Head of caudate nucleus (tissue), 42 donors: ENCODE results near the gene KRTAP10-2.
"Not testable (repeated sequence)": the region's sequence is repeated elsewhere in the genome, so short reads cannot be mapped to it uniquely, and the experiment has no call there.

Source experiments
- DNase-seq, 42 donors: peaks; one replicate each; pipeline versions ENCODE4 v3.0.0 to v3.0.0-alpha.2; 2020 to 2021; ENCODE audit warnings: mixed read lengths in 7 of 42
- intact Hi-C: fragments of 100-400 bp; cut with DNase I; formaldehyde crosslinking; loops from one replicate; pipeline ENCODE4 v1.15.0; 2022

Gene KRTAP10-2

DNA sequence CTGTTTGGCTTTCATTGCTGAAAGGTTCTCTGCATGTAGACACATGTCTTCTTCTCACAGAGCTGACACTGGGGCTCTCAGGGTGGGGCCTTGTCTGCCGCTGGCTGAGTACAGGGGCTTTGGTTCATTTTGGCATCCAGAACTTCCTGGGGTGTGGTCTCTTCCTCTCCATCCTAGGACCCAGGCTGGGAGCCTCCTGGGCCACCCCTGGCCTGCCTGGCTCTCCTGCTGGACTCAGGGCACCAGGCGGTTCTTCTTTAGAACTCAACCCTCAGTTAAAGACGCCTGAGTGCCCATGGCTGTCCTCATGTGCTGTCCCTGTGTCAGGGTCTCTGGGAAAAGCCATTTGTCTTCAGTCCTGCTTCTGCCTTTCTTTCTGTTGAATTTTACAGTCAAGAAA is 34.6 kb upstream of the KRTAP10-2 start:
- intact Hi-C loops = no loop called here
- no peak for DNase-seq

- peak in 15 of 42 donors; percentile 12 to 55 (median 38) for DNase-seq
- intact Hi-C loops = no loop called here
These were observed 32.5 kb upstream of the KRTAP10-2 start for GRCh38 chr21:44583800-44584147.

- DNase-seq = no peak
- intact Hi-C loops = no loop called here
These were observed 31.9 kb upstream of the KRTAP10-2 start for GRCh38 chr21:44583089-44583799.

DNA sequence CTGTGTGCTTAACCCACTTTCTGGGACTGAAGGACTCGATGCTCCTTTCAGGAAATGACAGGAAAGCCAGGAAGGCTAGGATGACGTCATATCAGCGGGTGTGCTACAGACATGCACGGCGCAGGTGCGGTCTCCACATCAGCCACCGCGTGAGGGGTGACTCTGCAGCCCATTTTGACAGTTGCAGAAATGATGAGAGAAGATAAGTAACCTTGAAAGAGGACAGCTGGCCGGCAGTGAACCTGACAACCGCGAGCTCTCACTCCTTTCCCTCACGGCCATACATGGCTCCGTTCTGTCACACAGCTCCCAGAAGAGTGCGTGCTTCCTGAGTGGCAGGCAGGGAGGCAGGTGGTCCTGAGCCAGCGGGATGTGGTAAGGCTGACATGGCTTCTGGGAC is 30.8 kb upstream of the KRTAP10-2 start:
- no peak for DNase-seq

GRCh38 chr21:44581158-44581557 is 29.9 kb upstream of the KRTAP10-2 start:
- intact Hi-C loops = no loop called here
- DNase-seq = no peak

More for the DNA sequence above, 30.8 kb upstream of the KRTAP10-2 start:
- intact Hi-C loops = no loop called here

GRCh38 chr21:44580231-44580821 is 29.0 kb upstream of the KRTAP10-2 start, which contains the start of gene KRTAP10-5:
TSS of gene KRTAP10-5 (minus strand) at chr21:44580604. CDS start at chr21:44580578, 26 bp downstream.
- intact Hi-C loops = not testable (repeated sequence)
- peak in 9 of 42 donors; percentile 16 to 62 (median 40) for DNase-seq

GRCh38 chr21:44579833-44580144 is 28.5 kb upstream of the KRTAP10-2 start:
- DNase-seq = peak in 3 of 42 donors; percentile 16 to 31 (median 23)
- intact Hi-C loops = no loop called here

- intact Hi-C loops = no loop called here
These were observed 27.9 kb upstream of the KRTAP10-2 start for GRCh38 chr21:44579056-44579832.

DNA sequence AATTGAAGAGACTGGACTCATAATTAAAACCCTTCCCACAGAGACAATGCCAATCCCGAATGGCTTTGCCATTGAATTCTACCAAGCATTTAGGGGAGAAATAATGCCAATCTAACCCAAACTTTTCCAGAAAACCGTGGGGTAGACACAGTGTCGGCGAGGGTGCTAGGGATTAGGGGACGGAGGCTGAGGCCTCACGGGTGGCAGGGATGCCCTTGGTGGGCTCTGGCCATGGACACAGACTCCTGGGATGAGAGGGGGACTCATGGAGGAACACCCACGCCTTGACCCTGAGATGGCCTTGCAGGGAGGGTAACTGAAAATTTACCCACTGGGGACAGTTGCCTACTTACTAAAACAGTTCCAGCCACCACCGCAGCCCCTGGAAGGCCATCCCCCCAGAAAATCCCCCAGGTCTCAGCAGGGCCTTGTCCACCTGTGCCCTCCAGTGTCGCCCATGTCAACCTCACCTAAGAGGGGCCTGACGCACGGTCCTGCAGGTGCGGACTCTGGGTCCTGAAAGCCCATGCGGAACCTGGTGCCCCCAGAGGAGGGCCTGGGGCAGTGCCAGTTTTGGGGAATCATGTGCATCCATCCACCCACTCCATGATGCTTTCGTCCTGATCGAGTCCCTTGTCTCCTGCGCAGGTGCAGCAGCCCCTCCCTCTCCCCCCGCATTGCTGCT is 27.2 kb upstream of the KRTAP10-2 start:
- intact Hi-C loops = no loop called here
- DNase-seq = peak in 2 of 42 donors; percentile 26 to 28

More at GRCh38 chr21:44579056-44579832, 27.9 kb upstream of the KRTAP10-2 start:
- DNase-seq = peak in 2 of 42 donors; percentile 28 to 30

- DNase-seq = peak in 3 of 42 donors; percentile 16 to 27 (median 20)
- intact Hi-C loops = no loop called here
These were observed 24.7 kb upstream of the KRTAP10-2 start for GRCh38 chr21:44576025-44576420.

DNA sequence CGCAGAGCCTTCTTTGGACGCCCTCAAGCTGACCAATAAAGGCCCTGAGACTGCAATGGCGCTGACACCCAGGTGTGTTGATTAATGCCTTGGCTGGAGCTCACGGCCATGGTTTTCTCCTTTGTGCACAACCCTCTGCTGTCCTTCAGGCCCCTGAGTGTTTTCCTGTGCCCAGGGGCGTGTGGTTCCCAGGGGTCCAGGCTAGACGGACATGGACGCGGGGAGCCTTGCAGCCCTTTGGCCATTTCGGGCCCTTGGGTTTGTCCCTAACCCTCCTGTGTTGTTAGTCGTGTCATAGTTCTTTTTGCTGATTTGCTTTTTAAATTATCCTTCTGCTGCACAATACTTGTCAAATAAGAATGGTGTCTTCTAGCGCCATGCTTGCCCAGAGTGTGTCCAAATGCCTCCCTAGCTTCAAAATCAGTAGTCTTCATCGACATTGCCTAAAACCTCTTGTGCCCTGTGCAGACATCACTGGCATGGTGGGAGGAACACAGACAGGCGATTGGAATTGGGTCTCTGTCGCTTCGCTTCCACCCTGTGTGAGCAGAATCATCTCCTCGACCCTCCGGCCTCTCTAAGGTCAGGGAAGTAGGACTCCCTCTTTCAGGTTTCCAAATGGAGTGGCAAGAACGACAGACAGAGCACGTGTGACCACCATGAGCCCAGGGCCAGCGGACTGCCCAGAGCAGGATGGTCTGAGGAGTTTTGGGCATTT is 24.2 kb upstream of the KRTAP10-2 start:
- intact Hi-C loops = no loop called here
- peak in 1 of 42 donors; percentile 22 for DNase-seq

GRCh38 chr21:44574457-44575306 is 23.4 kb upstream of the KRTAP10-2 start:
- peak in 3 of 42 donors; percentile 12 to 28 (median 13) for DNase-seq
- intact Hi-C loops = no loop called here

DNA sequence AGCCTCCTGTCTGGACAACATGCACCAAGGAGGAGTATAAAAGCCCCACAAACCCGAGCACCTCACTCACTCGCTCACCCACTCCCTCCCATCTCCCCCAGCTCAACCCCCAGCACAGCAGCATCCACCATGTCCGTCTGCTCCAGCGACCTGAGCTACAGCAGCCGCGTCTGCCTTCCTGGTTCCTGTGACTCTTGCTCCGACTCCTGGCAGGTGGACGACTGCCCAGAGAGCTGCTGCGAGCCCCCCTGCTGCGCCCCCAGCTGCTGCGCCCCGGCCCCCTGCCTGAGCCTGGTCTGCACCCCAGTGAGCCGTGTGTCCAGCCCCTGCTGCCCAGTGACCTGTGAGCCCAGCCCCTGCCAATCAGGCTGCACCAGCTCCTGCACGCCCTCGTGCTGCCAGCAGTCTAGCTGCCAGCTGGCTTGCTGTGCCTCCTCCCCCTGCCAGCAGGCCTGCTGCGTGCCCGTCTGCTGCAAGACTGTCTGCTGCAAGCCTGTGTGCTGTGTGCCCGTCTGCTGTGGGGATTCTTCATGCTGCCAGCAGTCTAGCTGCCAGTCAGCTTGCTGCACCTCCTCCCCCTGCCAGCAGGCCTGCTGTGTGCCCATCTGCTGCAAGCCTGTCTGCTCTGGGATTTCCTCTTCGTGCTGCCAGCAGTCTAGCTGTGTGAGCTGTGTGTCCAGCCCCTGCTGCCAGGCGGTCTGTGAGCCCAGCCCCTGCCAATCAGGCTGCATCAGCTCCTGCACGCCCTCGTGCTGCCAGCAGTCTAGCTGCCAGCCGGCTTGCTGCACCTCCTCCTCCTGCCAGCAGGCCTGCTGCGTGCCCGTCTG is 22.5 kb upstream of the KRTAP10-2 start, which contains the start of gene KRTAP10-4:
Gene KRTAP10-4 (plus strand): TSS at position 100 of the 827 bp plus-strand sequence. CDS start 30 bp downstream, at position 130.
- DNase-seq = peak in 2 of 42 donors; percentile 17 to 21
- intact Hi-C loops = not testable (repeated sequence)

- intact Hi-C loops = no loop called here
- peak in 3 of 42 donors; percentile 20 to 34 (median 27) for DNase-seq
These were observed 21.8 kb upstream of the KRTAP10-2 start for GRCh38 chr21:44572959-44573583.

- intact Hi-C loops = no loop called here
- DNase-seq = peak in 3 of 42 donors; percentile 19 to 33 (median 30)
These were observed 20.8 kb upstream of the KRTAP10-2 start for GRCh38 chr21:44571844-44572782.
